ENCODE results near the gene PTPN2.

DNA sequence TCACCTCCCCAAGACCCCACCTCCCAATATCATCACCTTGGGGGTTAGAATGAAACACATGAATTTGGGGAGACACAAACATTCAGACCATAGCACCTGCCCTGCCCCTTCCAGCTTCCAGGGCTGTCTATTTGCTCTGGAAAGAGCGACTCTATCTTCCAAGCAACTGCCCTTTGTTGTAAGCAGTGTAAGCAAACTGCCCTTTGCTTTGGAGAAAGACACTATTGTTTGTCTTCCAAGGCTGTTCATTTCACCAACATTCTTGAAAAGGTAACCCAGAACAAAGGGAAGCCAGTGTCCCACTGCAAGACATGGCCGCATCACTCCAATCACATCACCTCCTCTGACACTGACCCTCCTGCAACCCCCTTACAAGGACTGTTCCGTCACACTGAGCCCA, 46.9 kb upstream of the PTPN2 start:
- TF ChIP-seq CTCF (IDR thresholded peaks at IDR 0.05) (no peak), POLR2A (IDR thresholded peaks at IDR 0.05) (no peak), POLR2AphosphoS5 (IDR thresholded peaks at IDR 0.05) (no peak)
